ENCODE measurements around the gene SEZ6.

GRCh38 chr17:29038085-29038795 is 32.4 kb upstream of the SEZ6 start:
- TF ChIP-seq CTCF (conservative IDR thresholded peaks at IDR 0.05; ENCODE audit: low read depth, low read length) (no peak), EZH2 (IDR thresholded peaks at IDR 0.05; ENCODE audit: borderline replicate concordance, low read depth, low read length, poor library complexity, severe bottlenecking) (no peak)
